Fibroblast of villous mesenchyme (primary cell): ENCODE data around the gene EPN1. TPM values are rescaled to one million over a fixed set of nuclear protein-coding genes. Genes with fewer than 3 reads are reported as not detected.
"Not testable (repeated sequence)": the region's sequence is repeated elsewhere in the genome, so short reads cannot be mapped to it uniquely, and the experiment has no call there.

Experiments used
- DNase-seq: peaks from one replicate; pipeline ENCODE4 v3.0.0-alpha.2; 2010; ENCODE audit warnings: low read depth
- H3K4me3 ChIP-seq: 2 replicates; pipeline ENCODE4 v1.5.1; 2011; ENCODE audit warnings: low read depth, mild to moderate bottlenecking, low read length
- CTCF ChIP-seq: IDR thresholded peaks from 2 replicates; pipeline ENCODE4 v1.5.1; 2012; ENCODE audit warnings: low read depth, mild to moderate bottlenecking, low read length; ENCODE audit not compliant: insufficient read depth
- total RNA-seq: library from RNA; depleted of rRNA; stranded (reverse); fragments of >200 nt; gene quantifications from 2 replicates; pipeline ENCODE4 v1.2.3, GENCODE V29; 2012

The EPN1 gene
- total RNA-seq, 1 donor = 17.7 TPM

GRCh38 chr19:55704494-55705245, 29.6 kb downstream of the EPN1 start:
- no peak overlapping the region for H3K4me3 ChIP-seq
- TF ChIP-seq CTCF = peak; percentile 6
- no peak for DNase-seq

- no peak for TF ChIP-seq CTCF
- DNase-seq = no peak
Measured at GRCh38 chr19:55705972-55706371, 30.9 kb downstream of the EPN1 start.

GRCh38 chr19:55711719-55712118, 36.7 kb downstream of the EPN1 start:
- no peak overlapping the region for H3K4me3 ChIP-seq
- no peak for DNase-seq
- TF ChIP-seq CTCF = no peak

More at GRCh38 chr19:55705972-55706371, 30.9 kb downstream of the EPN1 start:
- H3K4me3 ChIP-seq = no peak overlapping the region

- TF ChIP-seq CTCF = no peak
- DNase-seq = no peak
- no peak overlapping the region for H3K4me3 ChIP-seq
Measured at GRCh38 chr19:55712804-55713631, 38.0 kb downstream of the EPN1 start.

GRCh38 chr19:55716531-55716930, 41.5 kb downstream of the EPN1 start:
- DNase-seq = no peak
- no peak overlapping the region for H3K4me3 ChIP-seq
- no peak for TF ChIP-seq CTCF

- no peak for DNase-seq
- TF ChIP-seq CTCF = no peak
- H3K4me3 ChIP-seq = no peak overlapping the region
Measured at GRCh38 chr19:55717251-55717650, 42.2 kb downstream of the EPN1 start.

GRCh38 chr19:55717879-55718711, 43.1 kb downstream of the EPN1 start:
- not testable (repeated sequence) for DNase-seq, H3K4me3 ChIP-seq
